H1 (cell line): ENCODE measurements around the gene SPDYC. TPM values are rescaled to one million over a fixed set of nuclear protein-coding genes. Genes with fewer than 3 reads are reported as not detected.
A peak's percentile ranks its signal among the peaks of the same experiment; 100 is the strongest.

Experiments used
- BRCA1 ChIP-seq: IDR thresholded peaks from 2 replicates; pipeline ENCODE4 v1.6.1; 2012; ENCODE audit warnings: low read depth, low read length, improper control_type of control experiment
- CBX8 ChIP-seq: fragments of 300-800, 300-1000 bp; sonication (generic); IDR thresholded peaks from 2 replicates; pipeline ENCODE4 v1.7.1; 2016; ENCODE audit warnings: low read depth, low read length, borderline replicate concordance
- CHD1 ChIP-seq: IDR thresholded peaks from 2 replicates; pipeline ENCODE4 v1.6.1; 2012; ENCODE audit warnings: low read depth, low read length, improper control_type of control experiment
- EP300 ChIP-seq, 2 experiments: IDR thresholded peaks; 1 replicate in 1 of 2; 2 replicates in 1 of 2; pipeline ENCODE4 v1.6.1; 2011 to 2012; ENCODE audit warnings: low read depth in 2 of 2, low read length in 2 of 2, mild to moderate bottlenecking in 2 of 2, borderline replicate concordance in 1 of 2, inconsistent platforms in 1 of 2, moderate library complexity in 1 of 2
- JUND ChIP-seq: IDR thresholded peaks from 2 replicates; pipeline ENCODE4 v1.6.1; 2011; ENCODE audit warnings: mild to moderate bottlenecking, improper control_type of control experiment, low read length
- KDM4A ChIP-seq: IDR thresholded peaks from one replicate; pipeline ENCODE4 v1.7.1; 2012; ENCODE audit warnings: low read depth, mild to moderate bottlenecking, moderate library complexity, low read length, inconsistent platforms; ENCODE audit not compliant: severe bottlenecking
- POLR2AphosphoS5 ChIP-seq: IDR thresholded peaks from 2 replicates; pipeline ENCODE4 v1.6.1; 2011; ENCODE audit warnings: low read depth, low read length
- RBBP5 ChIP-seq: IDR thresholded peaks from 2 replicates; pipeline ENCODE4 v1.7.1; 2012; ENCODE audit warnings: low read depth, mild to moderate bottlenecking, inconsistent platforms, low read length, moderate library complexity, borderline replicate concordance
- SAP30 ChIP-seq: fragments of 300-600 bp; sonication (generic); IDR thresholded peaks from 2 replicates; pipeline ENCODE4 v1.7.1; 2012; ENCODE audit warnings: low read length, moderate library complexity, mild to moderate bottlenecking, inconsistent platforms; ENCODE audit not compliant: insufficient read depth, insufficient replicate concordance
- SIN3A ChIP-seq, 2 experiments: IDR thresholded peaks in 1 of 2; conservative IDR thresholded peaks in 1 of 2; 2 replicates each; pipeline ENCODE4 v1.6.1; 2011 to 2012; ENCODE audit warnings: low read length in 2 of 2, improper control_type of control experiment in 1 of 2, low read depth in 1 of 2, mild to moderate bottlenecking in 1 of 2
- SRF ChIP-seq: IDR thresholded peaks from 2 replicates; pipeline ENCODE4 v1.6.1; 2011; ENCODE audit warnings: mild to moderate bottlenecking, low read depth, low read length, moderate library complexity
- TCF12 ChIP-seq: IDR thresholded peaks from 2 replicates; pipeline ENCODE4 v1.6.1; 2011; ENCODE audit warnings: low read depth, mild to moderate bottlenecking, low read length
- ZNF274 ChIP-seq: IDR thresholded peaks from 2 replicates; pipeline ENCODE4 v1.7.0; 2012; ENCODE audit warnings: low read length, borderline replicate concordance; ENCODE audit errors: extremely low read depth
- polyA plus RNA-seq, 7 experiments: library from polyadenylated mRNA; depleted of rRNA in 3 of 7; stranded (reverse) in 5 of 7; unstranded in 2 of 7; fragments of >200 nt in 5 of 7; fragments of 200-250 nt in 2 of 7; gene quantifications; 1 replicate in 5 of 7; 2 replicates in 1 of 7; 4 replicates in 1 of 7; pipeline versions ENCODE4 v1.2.1 to v1.2.3, GENCODE V29; 2011 to 2013; ENCODE audit warnings: missing spikeins in 2 of 7, mixed read lengths in 2 of 7
- total RNA-seq: library from RNA; stranded (reverse); fragmentation: NEBNext Ultra II Directional; extraction: Animal tissue kit (Norgen Biotek cat#: 25700); gene quantifications from 2 replicates; pipeline ENCODE4 v1.2.1, GENCODE V29; 2021
- TF ChIP-seq, protein P1 (sequence below): IDR thresholded peaks from 2 replicates; pipeline ENCODE4 v1.6.1; 2012; ENCODE audit warnings: low read length, inconsistent platforms

Gene SPDYC
- total and polyA plus RNA-seq, 2 of the 8 experiments (the other 6 are each of a cell fraction or from before 2014, with no cell fraction given): 0.15 TPM; not detected in 1

DNA sequence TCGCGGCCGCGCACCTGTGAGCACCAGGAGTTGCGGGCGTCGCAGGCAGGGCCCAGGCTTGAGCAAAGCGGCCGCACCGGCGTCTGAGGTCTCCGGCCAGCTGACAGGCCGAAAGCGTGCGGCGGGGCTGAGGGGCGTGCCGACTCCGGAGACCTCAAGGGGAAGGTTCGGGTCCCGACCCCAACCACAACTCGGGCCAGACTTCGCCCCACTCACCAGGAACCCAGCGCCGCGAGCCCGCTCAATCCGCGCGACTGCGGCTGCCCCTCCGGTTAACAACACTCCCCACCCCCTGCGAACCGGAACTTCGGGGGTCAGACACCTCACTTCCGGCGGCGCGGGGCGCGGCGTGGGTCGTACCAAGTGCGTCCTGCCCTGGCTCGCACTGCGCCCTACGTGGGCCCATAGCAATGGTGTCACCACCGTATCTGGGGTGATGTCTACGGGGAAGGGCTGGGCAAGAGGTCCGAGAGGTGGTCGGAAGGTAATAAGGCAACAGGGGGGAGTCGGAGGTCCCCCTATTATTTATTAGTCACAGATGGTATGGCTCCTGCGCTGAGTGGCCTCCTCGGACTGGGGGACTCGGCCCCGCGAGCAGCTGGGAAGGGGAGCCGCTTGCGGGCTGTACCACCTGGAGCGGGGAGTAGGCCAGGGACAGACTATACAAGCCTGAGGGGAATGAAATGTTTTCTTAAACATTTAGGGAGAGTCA, 35.6 kb upstream of the SPDYC start, which contains the start of gene SYVN1 (continued):
- TF ChIP-seq CHD1: peak; percentile 91
- TF ChIP-seq CBX8: no peak
- TF ChIP-seq KDM4A: peak; percentile 72
- TF ChIP-seq POLR2AphosphoS5: peak; percentile 81
- peak; percentile 89 to 91; a peak in 3 of 4 replicates for TF ChIP-seq SIN3A (conservative IDR thresholded peaks at IDR 0.05 in 1 of 2, IDR thresholded peaks at IDR 0.05 in 1 of 2; ENCODE audit: low read depth in 1 of 2, low read length in 2 of 2)
- peak; percentile 71 for TF ChIP-seq RBBP5
- TF ChIP-seq, protein P1, sequence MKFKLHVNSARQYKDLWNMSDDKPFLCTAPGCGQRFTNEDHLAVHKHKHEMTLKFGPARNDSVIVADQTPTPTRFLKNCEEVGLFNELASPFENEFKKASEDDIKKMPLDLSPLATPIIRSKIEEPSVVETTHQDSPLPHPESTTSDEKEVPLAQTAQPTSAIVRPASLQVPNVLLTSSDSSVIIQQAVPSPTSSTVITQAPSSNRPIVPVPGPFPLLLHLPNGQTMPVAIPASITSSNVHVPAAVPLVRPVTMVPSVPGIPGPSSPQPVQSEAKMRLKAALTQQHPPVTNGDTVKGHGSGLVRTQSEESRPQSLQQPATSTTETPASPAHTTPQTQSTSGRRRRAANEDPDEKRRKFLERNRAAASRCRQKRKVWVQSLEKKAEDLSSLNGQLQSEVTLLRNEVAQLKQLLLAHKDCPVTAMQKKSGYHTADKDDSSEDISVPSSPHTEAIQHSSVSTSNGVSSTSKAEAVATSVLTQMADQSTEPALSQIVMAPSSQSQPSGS: 0 out of 2 replicates have a peak, but pooled peaks have one; percentile 27
- 0 out of 2 replicates have a peak, but pooled peaks have one; percentile 1 for TF ChIP-seq TCF12
- peak in 1 of 2 experiments; percentile 97; a peak in 2 of 3 replicates for TF ChIP-seq EP300 (IDR thresholded peaks at IDR 0.05; ENCODE audit: borderline replicate concordance in 1 of 2, low read depth in 2 of 2, low read length in 2 of 2)
- TF ChIP-seq BRCA1: peak; percentile 29; the same call in 1 of the 2 replicates
- TF ChIP-seq SRF: no peak
- peak; percentile 18 for TF ChIP-seq SAP30
- TF ChIP-seq ZNF274: no peak
- peak; percentile 93 for TF ChIP-seq JUND
